CD4-positive, alpha-beta memory T cell (primary cell): ENCODE measurements around the gene PCDHGB4. TPM values are rescaled to one million over a fixed set of nuclear protein-coding genes. Genes with fewer than 3 reads are reported as not detected.
"Not testable (repeated sequence)": the region's sequence is repeated elsewhere in the genome, so short reads cannot be mapped to it uniquely, and the experiment has no call there.

Experiments used
- CTCF ChIA-PET: fragments of 350-600 bp; sonication (Branson Sonifier 250); formaldehyde crosslinking; loops from one replicate; lab custom pipeline; 2021; ENCODE audit warnings: inconsistent platforms; ENCODE audit not compliant: partially characterized antibody; lab: Charles Lee
- POLR2A ChIA-PET: fragments of 350-600 bp; sonication (Branson Sonifier 250); formaldehyde crosslinking; loops from one replicate; lab custom pipeline; 2021; ENCODE audit not compliant: partially characterized antibody; lab: Charles Lee
- DNase-seq, 5 donors: peaks; one replicate each; pipeline versions ENCODE4 v3.0.0 to v3.0.0-alpha.2; 2020 to 2022; ENCODE audit warnings: mixed read lengths in 1 of 5
- H3K27ac ChIP-seq: one replicate; pipeline ENCODE4 v1.7.0; 2013; ENCODE audit warnings: low read depth, low read length
- H3K27me3 ChIP-seq: 2 replicates; pipeline ENCODE4 v1.7.0; 2013; ENCODE audit warnings: mild to moderate bottlenecking, low read length, moderate library complexity; ENCODE audit not compliant: insufficient read depth
- H3K36me3 ChIP-seq: 2 replicates; pipeline ENCODE4 v1.7.0; 2013; ENCODE audit warnings: mild to moderate bottlenecking, low read length, moderate library complexity; ENCODE audit not compliant: insufficient read depth
- H3K4me1 ChIP-seq: 2 replicates; pipeline ENCODE4 v1.7.0; 2013; ENCODE audit warnings: mild to moderate bottlenecking, low read length, moderate library complexity; ENCODE audit not compliant: insufficient read depth
- H3K4me3 ChIP-seq, 2 donors: one replicate each; pipeline ENCODE4 v1.7.0; 2013; ENCODE audit warnings: low read length in 2 of 2, mild to moderate bottlenecking in 1 of 2
- H3K9me3 ChIP-seq, 2 donors: one replicate each; pipeline ENCODE4 v1.7.0; 2013; ENCODE audit warnings: low read length in 2 of 2, control low read depth in 1 of 2; ENCODE audit not compliant: control insufficient read depth in 1 of 2
- H3K27ac Mint-ChIP-seq, 7 donors: one replicate each; pipeline ENCODE4 v1.8.0; 2020 to 2021; ENCODE audit warnings: mixed read lengths in 7 of 7, mild to moderate bottlenecking in 6 of 7, inconsistent platforms in 3 of 7, moderate library complexity in 3 of 7
- H3K27me3 Mint-ChIP-seq, 2 donors: one replicate each; pipeline ENCODE4 v1.8.0; 2020 to 2021; ENCODE audit warnings: mixed read lengths in 2 of 2
- H3K36me3 Mint-ChIP-seq, 2 donors: one replicate each; pipeline ENCODE4 v1.8.0; 2020 to 2021; ENCODE audit warnings: mixed read lengths in 2 of 2, inconsistent platforms in 1 of 2, mild to moderate bottlenecking in 1 of 2
- H3K4me1 Mint-ChIP-seq, 4 donors: one replicate each; pipeline ENCODE4 v1.8.0; 2020 to 2021; ENCODE audit warnings: mixed read lengths in 4 of 4, mild to moderate bottlenecking in 1 of 4
- H3K4me3 Mint-ChIP-seq, 8 donors: one replicate each; pipeline ENCODE4 v1.8.0; 2020 to 2021; ENCODE audit warnings: mixed read lengths in 8 of 8, mild to moderate bottlenecking in 7 of 8, moderate library complexity in 6 of 8, inconsistent platforms in 3 of 8
- H3K9me3 Mint-ChIP-seq, 8 donors: one replicate each; pipeline ENCODE4 v1.8.0; 2020 to 2021; ENCODE audit warnings: mixed read lengths in 8 of 8, mild to moderate bottlenecking in 5 of 8, inconsistent platforms in 3 of 8, moderate library complexity in 1 of 8
- intact Hi-C: fragments of 100-400 bp; cut with micrococcal nuclease; formaldehyde crosslinking; loops from one replicate; pipeline ENCODE4 v1.15.1; 2023
- polyA plus RNA-seq, 2 donors: library from polyadenylated mRNA; unstranded; fragments of 300-500 nt; fragmentation: Illumina TruSeq; gene quantifications; one replicate each; pipeline ENCODE4 v1.2.3, GENCODE V29; 2021
- total RNA-seq, 2 experiments: library from RNA; stranded (reverse); gene quantifications; one replicate each; pipeline ENCODE4 v1.2.3, GENCODE V29; 2021

Gene PCDHGB4
- total and polyA plus RNA-seq, 4 experiments from 2014 or later: 0.13 to 0.23 (median 0.19) TPM; not detected in 1

GRCh38 chr5:141413540-141414069, 26.1 kb downstream of the PCDHGB4 start:
- Mint-ChIP-seq H3K27me3 (peaks cover 38 to 60% of the 10 kb centered on the region in 2 donors), H3K4me3 (peak overlapping the region; percentile 81 to 92 (median 89)), H3K9me3 (peaks cover 3 to 58% (median 46%) of the 10 kb centered on the region in 8 donors), H3K4me1 (peaks cover 11 to 20% (median 14%) of the 10 kb centered on the region in 4 donors), H3K36me3 (peaks cover 16 to 19% of the 10 kb centered on the region in 2 donors), H3K27ac (peak overlapping the region in 3 of 7 donors; percentile 69 to 87 (median 78))
- intact Hi-C loops: loop anchor here (1.0 to 10.0 kb wide), 4 partner anchors 89 to 151 kb away; partner anchors contain the start of gene TAF7
- CTCF ChIA-PET: interaction anchor here (0.7 to 4.6 kb wide), 18 partner anchors 17 to 179 kb away, joined by 3 to 37 read pairs (median 7); partner anchors contain the start of genes PCDHGA12, PCDHGB5 and TAF7
- H3K27me3 ChIP-seq: peaks cover 26% of the 10 kb centered on the region
- H3K9me3 ChIP-seq: no peaks in the 10 kb centered on the region
- peak overlapping the region; percentile 14 to 51 for H3K4me3 ChIP-seq
- DNase-seq: no peak
- no peaks in the 10 kb centered on the region for H3K36me3 ChIP-seq
- no peak overlapping the region for H3K27ac ChIP-seq
- H3K4me1 ChIP-seq: peaks cover 8% of the 10 kb centered on the region
- POLR2A ChIA-PET: interaction anchor here (1.0 to 2.2 kb wide), 4 partner anchors 93 to 151 kb away, joined by 3 to 11 read pairs (median 4); partner anchors contain the start of gene TAF7

GRCh38 chr5:141414548-141415274, 27.2 kb downstream of the PCDHGB4 start:
- Mint-ChIP-seq H3K4me3 (peak overlapping the region in 7 of 8 donors; percentile 1 to 50 (median 34)), H3K27me3 (peaks cover 36 to 56% of the 10 kb centered on the region in 2 donors), H3K27ac (peak overlapping the region in 1 of 7 donors; percentile 78), H3K4me1 (peaks cover 11 to 20% (median 14%) of the 10 kb centered on the region in 4 donors), H3K9me3 (peaks cover 2 to 54% (median 45%) of the 10 kb centered on the region in 8 donors), H3K36me3 (peaks cover 19% of the 10 kb centered on the region in 2 donors)
- DNase-seq, H3K36me3 ChIP-seq, H3K4me1 ChIP-seq, POLR2A ChIA-PET, H3K27ac ChIP-seq, H3K4me3 ChIP-seq, H3K9me3 ChIP-seq: not testable (repeated sequence)
- intact Hi-C loops: loop anchor here (10.0 kb wide), 1 partner anchor 90 kb away; the partner anchor contains the start of gene TAF7
- CTCF ChIA-PET: interaction anchor here (2.2 to 4.6 kb wide), 4 partner anchors 16 to 99 kb away, joined by 7 to 37 read pairs (median 15); partner anchors contain the start of genes PCDHGA12 and PCDHGB5
- H3K27me3 ChIP-seq: peaks cover 28% of the 10 kb centered on the region

DNA sequence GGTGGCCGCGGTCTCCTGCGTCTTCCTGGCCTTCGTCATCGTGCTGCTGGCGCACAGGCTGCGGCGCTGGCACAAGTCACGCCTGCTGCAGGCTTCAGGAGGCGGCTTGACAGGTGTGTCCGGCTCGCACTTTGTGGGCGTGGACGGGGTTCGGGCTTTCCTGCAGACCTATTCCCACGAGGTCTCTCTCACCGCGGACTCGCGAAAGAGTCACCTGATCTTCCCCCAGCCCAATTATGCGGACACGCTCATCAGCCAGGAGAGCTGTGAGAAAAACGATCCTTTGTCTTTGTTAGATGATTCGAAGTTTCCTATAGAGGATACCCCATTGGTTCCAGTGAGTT, 27.7 kb downstream of the PCDHGB4 start:
- H3K27ac ChIP-seq, H3K4me3 ChIP-seq, H3K4me1 ChIP-seq, H3K36me3 ChIP-seq, DNase-seq, H3K9me3 ChIP-seq, POLR2A ChIA-PET: not testable (repeated sequence)
- Mint-ChIP-seq H3K27ac (peak overlapping the region in 1 of 7 donors; percentile 46), H3K4me3 (peak overlapping the region in 4 of 8 donors; percentile 34 to 71 (median 54)), H3K27me3 (peaks cover 34 to 56% of the 10 kb centered on the region in 2 donors), H3K9me3 (peaks cover 2 to 55% (median 46%) of the 10 kb centered on the region in 8 donors), H3K36me3 (peaks cover 17 to 20% of the 10 kb centered on the region in 2 donors), H3K4me1 (peaks cover 11 to 20% (median 13%) of the 10 kb centered on the region in 4 donors)
- intact Hi-C loops: loop anchor here (10.0 kb wide), 1 partner anchor 90 kb away; the partner anchor contains the start of gene TAF7
- peaks cover 32% of the 10 kb centered on the region for H3K27me3 ChIP-seq
- CTCF ChIA-PET: interaction anchor here (3.1 to 4.6 kb wide), 2 partner anchors 15 to 98 kb away, joined by 14 to 37 read pairs; partner anchors contain the start of gene PCDHGA12

GRCh38 chr5:141417494-141418172, 30.1 kb downstream of the PCDHGB4 start, which contains the start of gene PCDHGB7:
Gene PCDHGB7 (plus strand): TSS chr5:141417677. CDS start chr5:141417860, 183 bp downstream.
- CTCF ChIA-PET: interaction anchor here (1.0 to 3.1 kb wide), 7 partner anchors 12 to 146 kb away, joined by 3 to 9 read pairs (median 6); partner anchors contain the start of gene PCDHGA12
- H3K36me3 Mint-ChIP-seq: peaks cover 23 to 33% of the 10 kb centered on the region in 2 donors
- H3K4me1 Mint-ChIP-seq: peaks cover 12 to 24% (median 16%) of the 10 kb centered on the region in 4 donors
- H3K27ac ChIP-seq, H3K4me3 ChIP-seq, H3K9me3 ChIP-seq, DNase-seq, H3K36me3 ChIP-seq: not testable (repeated sequence)
- peaks cover 43 to 69% of the 10 kb centered on the region in 2 donors for H3K27me3 Mint-ChIP-seq
- Histone ChIP-seq H3K4me1 (peaks cover 16% of the 10 kb centered on the region), H3K27me3 (peaks cover 48% of the 10 kb centered on the region)
- peaks cover 6 to 70% (median 62%) of the 10 kb centered on the region in 8 donors for H3K9me3 Mint-ChIP-seq
- peak within 1 kb of the TSS; percentile 61 to 79 (median 69) for H3K4me3 Mint-ChIP-seq
- POLR2A ChIA-PET: interaction anchor here (2.1 kb wide), 1 partner anchor 98 kb away, joined by 4 read pairs; no protein-coding TSS in a partner anchor
- intact Hi-C loops: loop anchor here (10.0 kb wide), 1 partner anchor 93 kb away; the partner anchor contains the start of gene TAF7
- H3K27ac Mint-ChIP-seq: peak within 1 kb of the TSS in 3 of 7 donors; percentile 32 to 70 (median 66)

DNA sequence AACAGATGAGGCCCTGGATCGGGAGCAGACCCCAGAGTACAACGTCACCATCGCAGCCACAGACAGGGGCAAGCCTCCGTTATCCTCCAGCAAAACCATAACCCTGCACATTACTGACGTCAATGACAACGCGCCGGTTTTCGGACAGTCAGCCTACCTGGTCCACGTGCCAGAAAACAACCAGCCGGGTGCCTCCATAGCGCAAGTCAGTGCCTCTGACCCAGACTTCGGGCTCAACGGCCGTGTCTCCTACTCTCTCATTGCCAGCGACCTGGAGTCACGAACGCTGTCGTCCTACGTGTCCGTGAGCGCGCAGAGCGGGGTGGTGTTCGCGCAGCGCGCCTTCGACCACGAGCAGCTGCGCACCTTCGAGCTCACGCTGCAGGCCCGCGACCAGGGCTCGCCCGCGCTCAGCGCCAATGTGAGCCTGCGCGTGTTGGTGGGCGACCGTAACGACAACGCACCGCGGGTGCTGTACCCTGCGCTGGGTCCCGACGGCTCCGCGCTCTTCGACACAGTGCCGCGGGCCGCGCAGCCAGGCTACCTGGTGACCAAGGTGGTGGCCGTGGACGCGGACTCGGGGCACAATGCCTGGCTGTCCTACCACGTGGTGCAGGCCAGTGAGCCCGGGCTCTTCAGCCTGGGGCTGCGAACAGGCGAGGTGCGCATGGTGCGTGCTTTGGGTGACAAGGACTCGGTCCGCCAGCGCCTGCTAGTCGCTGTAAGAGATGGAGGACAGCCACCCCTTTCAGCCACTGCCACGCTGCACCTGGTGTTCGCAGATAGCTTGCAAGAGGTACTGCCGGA, 31.8 kb downstream of the PCDHGB4 start:
- no peak overlapping the region for H3K4me3 ChIP-seq
- Mint-ChIP-seq H3K27me3 (peaks cover 44 to 61% of the 10 kb centered on the region in 2 donors), H3K27ac (peak overlapping the region in 4 of 7 donors; percentile 32 to 91 (median 75)), H3K9me3 (peaks cover 4 to 74% (median 63%) of the 10 kb centered on the region in 8 donors), H3K4me1 (peaks cover 4 to 11% (median 6%) of the 10 kb centered on the region in 4 donors), H3K4me3 (peak overlapping the region in 7 of 8 donors; percentile 17 to 75 (median 28)), H3K36me3 (peaks cover 22 to 26% of the 10 kb centered on the region in 2 donors)
- intact Hi-C loops: loop anchor here (10.0 kb wide), 1 partner anchor 94 kb away; the partner anchor contains the start of gene TAF7
- CTCF ChIA-PET: interaction anchor here (0.9 to 3.1 kb wide), 3 partner anchors 93 to 145 kb away, joined by 5 to 9 read pairs (median 6); no protein-coding TSS in a partner anchor
- peaks cover 0 to 4% of the 10 kb centered on the region in 2 donors for H3K9me3 ChIP-seq
- no peak overlapping the region for H3K27ac ChIP-seq
- H3K36me3 ChIP-seq: no peaks in the 10 kb centered on the region
- no peak for DNase-seq
- peaks cover 8% of the 10 kb centered on the region for H3K4me1 ChIP-seq
- H3K27me3 ChIP-seq: peaks cover 48% of the 10 kb centered on the region
- POLR2A ChIA-PET: no interaction called here
